ENCODE measurements around the gene CD93. TPM values are rescaled to one million over a fixed set of nuclear protein-coding genes. Genes with fewer than 3 reads are reported as not detected.

CD93 gene, protein sequence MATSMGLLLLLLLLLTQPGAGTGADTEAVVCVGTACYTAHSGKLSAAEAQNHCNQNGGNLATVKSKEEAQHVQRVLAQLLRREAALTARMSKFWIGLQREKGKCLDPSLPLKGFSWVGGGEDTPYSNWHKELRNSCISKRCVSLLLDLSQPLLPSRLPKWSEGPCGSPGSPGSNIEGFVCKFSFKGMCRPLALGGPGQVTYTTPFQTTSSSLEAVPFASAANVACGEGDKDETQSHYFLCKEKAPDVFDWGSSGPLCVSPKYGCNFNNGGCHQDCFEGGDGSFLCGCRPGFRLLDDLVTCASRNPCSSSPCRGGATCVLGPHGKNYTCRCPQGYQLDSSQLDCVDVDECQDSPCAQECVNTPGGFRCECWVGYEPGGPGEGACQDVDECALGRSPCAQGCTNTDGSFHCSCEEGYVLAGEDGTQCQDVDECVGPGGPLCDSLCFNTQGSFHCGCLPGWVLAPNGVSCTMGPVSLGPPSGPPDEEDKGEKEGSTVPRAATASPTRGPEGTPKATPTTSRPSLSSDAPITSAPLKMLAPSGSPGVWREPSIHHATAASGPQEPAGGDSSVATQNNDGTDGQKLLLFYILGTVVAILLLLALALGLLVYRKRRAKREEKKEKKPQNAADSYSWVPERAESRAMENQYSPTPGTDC
- polyA plus RNA-seq (2011; rRNA removed) (not detected in 2 replicates), polyA plus RNA-seq (2017; fragmentation: RNase III; extraction: RNeasy Plus Mini Kit Qiagen cat#74134 plus additional on column Dnase treatment) (not detected in 3 replicates), polyA minus RNA-seq (2011; rRNA and poly(A)+ RNA removed) (not detected in 2 replicates)
- polyA plus RNA-seq (2012; cell fraction: cytosol; rRNA removed), result not detected in 2 replicates
- polyA plus RNA-seq (2012; cell fraction: nucleus; rRNA removed), result not detected in 2 replicates

DNA sequence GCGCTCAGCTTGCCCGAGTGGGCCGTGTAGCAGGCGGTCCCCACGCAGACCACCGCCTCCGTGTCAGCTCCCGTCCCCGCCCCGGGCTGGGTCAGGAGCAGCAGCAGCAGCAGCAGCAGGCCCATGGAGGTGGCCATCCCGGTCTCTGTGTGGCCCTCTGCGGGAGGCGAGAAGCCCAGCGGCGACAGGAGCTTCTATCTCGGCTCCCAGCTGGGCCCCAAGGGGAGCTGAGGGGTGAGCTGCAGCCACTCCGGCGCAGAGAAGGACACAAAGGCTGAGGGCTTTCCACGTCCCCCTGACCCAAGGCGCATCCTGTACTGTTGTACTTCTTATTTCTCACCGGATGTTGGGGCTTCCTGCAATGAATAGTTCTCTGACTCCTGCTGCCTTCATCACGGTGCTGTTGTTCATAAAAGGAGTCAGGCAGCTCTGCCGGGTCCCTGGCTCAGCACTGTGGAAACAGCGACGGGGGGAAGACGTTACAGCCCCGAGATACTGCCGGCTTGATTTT is at the start of gene CD93:
Gene CD93 (minus strand): TSS at position 269 of the 511 bp plus-strand sequence. CDS start 132 bp downstream, at position 137.
- 75% methylated on average over 25 of the region's 28 CpGs for WGBS (ENCODE audit: missing lambda C conversion rate)
- H3K4me3 ChIP-seq, result no peak within 1 kb of the TSS
- H3K4me2 ChIP-seq, result no peak within 1 kb of the TSS
- no peak within 1 kb of the TSS for H3K27ac ChIP-seq
- ATAC-seq (no peak), DNase-seq (ENCODE audit: low read depth in 1 of 2, low spot score in 1 of 2) (no peak), FAIRE-seq (no peak)
- H3K4me1 ChIP-seq, result no peaks in the 10 kb centered on the region
- ChIA-PET POLR2A (no interaction called here), CTCF (interaction anchor here (0.5 to 1.3 kb wide), 4 partner anchors 9 to 61 kb away, joined by 3 to 5 read pairs (median 4); no protein-coding TSS in a partner anchor)
- H3K9me3 ChIP-seq, result no peaks in the 10 kb centered on the region
- TF ChIP-seq MAFK (IDR thresholded peaks at IDR 0.05; ENCODE audit: partially characterized antibody), result no peak
- no peak for TF ChIP-seq HOXB5 (CRISPR knock-in tag; IDR thresholded peaks at IDR 0.05)
- no peak for TF ChIP-seq RARB (CRISPR knock-in tag; IDR thresholded peaks at IDR 0.05)
- no peak for TF ChIP-seq FOXS1 (CRISPR knock-in tag; IDR thresholded peaks at IDR 0.05)
- TF ChIP-seq, protein P1, sequence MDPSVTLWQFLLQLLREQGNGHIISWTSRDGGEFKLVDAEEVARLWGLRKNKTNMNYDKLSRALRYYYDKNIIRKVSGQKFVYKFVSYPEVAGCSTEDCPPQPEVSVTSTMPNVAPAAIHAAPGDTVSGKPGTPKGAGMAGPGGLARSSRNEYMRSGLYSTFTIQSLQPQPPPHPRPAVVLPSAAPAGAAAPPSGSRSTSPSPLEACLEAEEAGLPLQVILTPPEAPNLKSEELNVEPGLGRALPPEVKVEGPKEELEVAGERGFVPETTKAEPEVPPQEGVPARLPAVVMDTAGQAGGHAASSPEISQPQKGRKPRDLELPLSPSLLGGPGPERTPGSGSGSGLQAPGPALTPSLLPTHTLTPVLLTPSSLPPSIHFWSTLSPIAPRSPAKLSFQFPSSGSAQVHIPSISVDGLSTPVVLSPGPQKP (IDR thresholded peaks at IDR 0.05; ENCODE audit: low read depth, low read length), result no peak
- no peak for TF ChIP-seq RNF2 (IDR thresholded peaks at IDR 0.05; ENCODE audit: borderline replicate concordance, low read depth)
- TF ChIP-seq, protein P2, sequence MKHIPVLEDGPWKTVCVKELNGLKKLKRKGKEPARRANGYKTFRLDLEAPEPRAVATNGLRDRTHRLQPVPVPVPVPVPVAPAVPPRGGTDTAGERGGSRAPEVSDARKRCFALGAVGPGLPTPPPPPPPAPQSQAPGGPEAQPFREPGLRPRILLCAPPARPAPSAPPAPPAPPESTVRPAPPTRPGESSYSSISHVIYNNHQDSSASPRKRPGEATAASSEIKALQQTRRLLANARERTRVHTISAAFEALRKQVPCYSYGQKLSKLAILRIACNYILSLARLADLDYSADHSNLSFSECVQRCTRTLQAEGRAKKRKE (CRISPR knock-in tag; IDR thresholded peaks at IDR 0.05; ENCODE audit: low read depth), result no peak
- TF ChIP-seq MYC (IDR thresholded peaks at IDR 0.05; ENCODE audit: borderline replicate concordance, low read length), result no peak
- TF ChIP-seq EHMT2 (IDR thresholded peaks at IDR 0.05; ENCODE audit: low read depth), result no peak
- TF ChIP-seq GATA3 (IDR thresholded peaks at IDR 0.05; ENCODE audit: borderline replicate concordance), result no peak
- TF ChIP-seq JUN (IDR thresholded peaks at IDR 0.05), result no peak
- TF ChIP-seq BHLHE40 (IDR thresholded peaks at IDR 0.05; ENCODE audit: low read depth, low read length), result no peak

DNA sequence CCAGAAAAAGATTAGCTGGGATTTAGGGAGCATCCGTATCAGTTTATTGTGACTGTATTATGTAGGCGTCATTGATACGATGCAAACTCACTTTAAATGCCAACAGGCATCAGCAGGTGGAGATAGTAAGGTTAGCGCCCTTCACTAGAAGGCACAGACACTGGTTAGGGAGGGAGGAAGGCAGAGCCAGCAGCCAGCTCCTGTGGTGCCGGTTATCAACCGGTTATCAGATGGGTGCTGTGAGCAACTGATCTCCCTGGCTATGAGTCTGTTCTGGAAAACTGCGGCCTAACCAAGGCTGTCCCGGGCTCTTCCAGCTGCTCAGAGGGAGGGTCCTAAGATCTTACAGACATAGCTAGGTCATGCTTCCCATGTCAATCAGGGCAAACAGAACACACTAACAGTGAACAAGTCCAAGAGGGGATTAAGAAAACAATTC is 47.5 kb upstream of the CD93 start:
- TF ChIP-seq ZNF302 (CRISPR knock-in tag; IDR thresholded peaks at IDR 0.05) (no peak), MAZ (IDR thresholded peaks at IDR 0.05; ENCODE audit: borderline replicate concordance, low read depth, low read length) (no peak), GATA3 (IDR thresholded peaks at IDR 0.05; ENCODE audit: borderline replicate concordance) (no peak), KDM1A (IDR thresholded peaks at IDR 0.05; ENCODE audit: low read depth) (no peak), JUN (IDR thresholded peaks at IDR 0.05) (no peak), FOSL2 (IDR thresholded peaks at IDR 0.05) (no peak), FOSL2 (CRISPR knock-in tag; IDR thresholded peaks at IDR 0.05) (no peak), HES2 (IDR thresholded peaks at IDR 0.05) (no peak), CHD4 (IDR thresholded peaks at IDR 0.05; ENCODE audit: borderline replicate concordance) (no peak), ZC3H11A (IDR thresholded peaks at IDR 0.05) (no peak), POLR2AphosphoS2 (conservative IDR thresholded peaks at IDR 0.05; ENCODE audit: low read length) (no peak), CHD2 (IDR thresholded peaks at IDR 0.05; ENCODE audit: low read length, partially characterized antibody) (no peak), HOXB13 (CRISPR knock-in tag; IDR thresholded peaks at IDR 0.05; ENCODE audit: low read depth) (no peak), RAD21 (conservative IDR thresholded peaks at IDR 0.05 in 1 of 2, IDR thresholded peaks at IDR 0.05 in 1 of 2) (no peak), KDM5A (IDR thresholded peaks at IDR 0.05) (no peak), SREBF2 (IDR thresholded peaks at IDR 0.05) (no peak), NFE2L2 (conservative IDR thresholded peaks at IDR 0.05; ENCODE audit: low read length) (no peak), HOXB5 (CRISPR knock-in tag; IDR thresholded peaks at IDR 0.05) (no peak)
- TF ChIP-seq, protein P1 (IDR thresholded peaks at IDR 0.05; ENCODE audit: low read depth, low read length), result no peak
- TF ChIP-seq, protein P3, sequence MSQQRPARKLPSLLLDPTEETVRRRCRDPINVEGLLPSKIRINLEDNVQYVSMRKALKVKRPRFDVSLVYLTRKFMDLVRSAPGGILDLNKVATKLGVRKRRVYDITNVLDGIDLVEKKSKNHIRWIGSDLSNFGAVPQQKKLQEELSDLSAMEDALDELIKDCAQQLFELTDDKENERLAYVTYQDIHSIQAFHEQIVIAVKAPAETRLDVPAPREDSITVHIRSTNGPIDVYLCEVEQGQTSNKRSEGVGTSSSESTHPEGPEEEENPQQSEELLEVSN (IDR thresholded peaks at IDR 0.05; ENCODE audit: borderline replicate concordance, low read depth), result no peak
- TF ChIP-seq, protein P4, sequence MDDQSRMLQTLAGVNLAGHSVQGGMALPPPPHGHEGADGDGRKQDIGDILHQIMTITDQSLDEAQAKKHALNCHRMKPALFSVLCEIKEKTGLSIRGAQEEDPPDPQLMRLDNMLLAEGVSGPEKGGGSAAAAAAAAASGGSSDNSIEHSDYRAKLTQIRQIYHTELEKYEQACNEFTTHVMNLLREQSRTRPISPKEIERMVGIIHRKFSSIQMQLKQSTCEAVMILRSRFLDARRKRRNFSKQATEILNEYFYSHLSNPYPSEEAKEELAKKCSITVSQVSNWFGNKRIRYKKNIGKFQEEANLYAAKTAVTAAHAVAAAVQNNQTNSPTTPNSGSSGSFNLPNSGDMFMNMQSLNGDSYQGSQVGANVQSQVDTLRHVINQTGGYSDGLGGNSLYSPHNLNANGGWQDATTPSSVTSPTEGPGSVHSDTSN (IDR thresholded peaks at IDR 0.05), result no peak
- CTCF ChIA-PET, result interaction anchor here (0.8 to 1.2 kb wide), 2 partner anchors 9 to 10 kb away, joined by 3 read pairs; no protein-coding TSS in a partner anchor
- DNase-seq (ENCODE audit: low read depth in 1 of 2, low spot score in 1 of 2), result no peak
- POLR2A ChIA-PET, result interaction anchor here (0.7 kb wide), 1 partner anchor 383 kb away, joined by 3 read pairs; no protein-coding TSS in a partner anchor
- no peak for ATAC-seq
- WGBS (ENCODE audit: missing lambda C conversion rate), result 92% methylated on average over 8 of the region's 8 CpGs
- Histone ChIP-seq H3K4me1 (peaks cover 6% of the 10 kb centered on the region; the same call in 2 of the 3 replicates), H3K9me3 (no peaks in the 10 kb centered on the region), H3K4me2 (no peak overlapping the region), H3K27ac (no peak overlapping the region), H3K4me3 (no peak overlapping the region)
- FAIRE-seq, result no peak
